Keratinocyte (primary cell): ENCODE data around the gene FSD1.

Source experiments
- EZH2 ChIP-seq: IDR thresholded peaks from one replicate; pipeline ENCODE4 v1.6.1; 2012; ENCODE audit warnings: inconsistent platforms, mild to moderate bottlenecking, low read length, moderate library complexity
- TF ChIP-seq, protein P1 (sequence below), 3 experiments: IDR thresholded peaks in 1 of 3; conservative IDR thresholded peaks in 1 of 3; optimal IDR thresholded peaks in 1 of 3; 2 replicates in 2 of 3; 3 replicates in 1 of 3; pipeline versions ENCODE3 to v1.5.1; 2011; ENCODE audit warnings: low read length in 3 of 3, mild to moderate bottlenecking in 3 of 3, moderate library complexity in 2 of 3, control low read depth in 1 of 3, inconsistent platforms in 1 of 3; ENCODE audit not compliant: insufficient read depth in 2 of 3; ENCODE audit errors: extremely low read depth in 1 of 3

DNA sequence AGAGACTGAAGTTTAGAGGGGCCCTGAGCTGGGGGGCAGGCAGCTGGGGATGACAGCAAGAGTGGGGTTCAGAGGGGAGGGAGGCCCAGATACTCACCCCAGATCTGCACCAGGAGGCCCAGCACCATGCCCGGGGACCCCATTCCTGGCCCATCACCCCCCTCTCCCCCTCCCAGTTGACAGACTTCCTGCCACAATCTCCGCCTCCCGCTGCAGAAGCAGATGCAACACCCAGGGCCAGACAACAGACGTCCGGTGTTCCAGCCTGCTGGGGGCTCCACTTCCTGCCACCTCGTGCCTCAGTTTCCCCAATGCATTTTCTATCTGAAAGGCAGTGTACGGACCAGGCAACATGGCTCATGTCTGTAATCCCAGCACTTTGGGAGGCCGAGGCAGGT lies 2.2 kb upstream of the FSD1 start, which contains the start of gene TMIGD2:
- TF ChIP-seq, protein P1, sequence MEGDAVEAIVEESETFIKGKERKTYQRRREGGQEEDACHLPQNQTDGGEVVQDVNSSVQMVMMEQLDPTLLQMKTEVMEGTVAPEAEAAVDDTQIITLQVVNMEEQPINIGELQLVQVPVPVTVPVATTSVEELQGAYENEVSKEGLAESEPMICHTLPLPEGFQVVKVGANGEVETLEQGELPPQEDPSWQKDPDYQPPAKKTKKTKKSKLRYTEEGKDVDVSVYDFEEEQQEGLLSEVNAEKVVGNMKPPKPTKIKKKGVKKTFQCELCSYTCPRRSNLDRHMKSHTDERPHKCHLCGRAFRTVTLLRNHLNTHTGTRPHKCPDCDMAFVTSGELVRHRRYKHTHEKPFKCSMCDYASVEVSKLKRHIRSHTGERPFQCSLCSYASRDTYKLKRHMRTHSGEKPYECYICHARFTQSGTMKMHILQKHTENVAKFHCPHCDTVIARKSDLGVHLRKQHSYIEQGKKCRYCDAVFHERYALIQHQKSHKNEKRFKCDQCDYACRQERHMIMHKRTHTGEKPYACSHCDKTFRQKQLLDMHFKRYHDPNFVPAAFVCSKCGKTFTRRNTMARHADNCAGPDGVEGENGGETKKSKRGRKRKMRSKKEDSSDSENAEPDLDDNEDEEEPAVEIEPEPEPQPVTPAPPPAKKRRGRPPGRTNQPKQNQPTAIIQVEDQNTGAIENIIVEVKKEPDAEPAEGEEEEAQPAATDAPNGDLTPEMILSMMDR (optimal IDR thresholded peaks at IDR 0.05 in 1 of 3, IDR thresholded peaks at IDR 0.05 in 1 of 3, conservative IDR thresholded peaks at IDR 0.05 in 1 of 3; ENCODE audit: extremely low read depth in 1 of 3, insufficient read depth in 2 of 3, low read length in 3 of 3) = no peak
- no peak for TF ChIP-seq EZH2
